Ishikawa (cell line): ENCODE data around the gene CHADL.

ENCODE experiments used
- CEBPB ChIP-seq: IDR thresholded peaks from 2 replicates; pipeline ENCODE4 v1.6.1; 2012
- CREB1 ChIP-seq: IDR thresholded peaks from 2 replicates; pipeline ENCODE4 v1.6.1; 2012; ENCODE audit warnings: low read depth
- EGR1 ChIP-seq: IDR thresholded peaks from 2 replicates; pipeline ENCODE4 v1.6.1; 2012
- EP300 ChIP-seq: IDR thresholded peaks from 2 replicates; pipeline ENCODE4 v1.6.1; 2012; ENCODE audit warnings: borderline replicate concordance
- FOXM1 ChIP-seq: IDR thresholded peaks from 2 replicates; pipeline ENCODE4 v1.6.1; 2012; ENCODE audit warnings: low read depth, borderline replicate concordance
- NFIC ChIP-seq: IDR thresholded peaks from 2 replicates; pipeline ENCODE4 v1.6.1; 2012
- RAD21 ChIP-seq: IDR thresholded peaks from 2 replicates; pipeline ENCODE4 v1.6.1; 2012; ENCODE audit warnings: low read depth
- REST ChIP-seq: IDR thresholded peaks from 2 replicates; pipeline ENCODE4 v1.6.1; 2012; ENCODE audit warnings: low read depth, mild to moderate bottlenecking
- TAF1 ChIP-seq: IDR thresholded peaks from 2 replicates; pipeline ENCODE4 v1.6.1; 2012; ENCODE audit warnings: low read depth, mild to moderate bottlenecking
- TCF12 ChIP-seq: IDR thresholded peaks from 2 replicates; pipeline ENCODE4 v1.6.1; 2012; ENCODE audit warnings: low read depth
- TEAD4 ChIP-seq: IDR thresholded peaks from 2 replicates; pipeline ENCODE4 v1.6.1; 2012
- YY1 ChIP-seq: IDR thresholded peaks from 2 replicates; pipeline ENCODE4 v1.6.1; 2012; ENCODE audit warnings: low read depth
- ZBTB7A ChIP-seq: IDR thresholded peaks from 2 replicates; pipeline ENCODE4 v1.6.1; 2012; ENCODE audit warnings: low read depth
- TF ChIP-seq, protein P1 (sequence below): IDR thresholded peaks from 2 replicates; pipeline ENCODE4 v1.6.1; 2012
- TF ChIP-seq, protein P2 (sequence below): IDR thresholded peaks from 2 replicates; pipeline ENCODE4 v1.6.1; 2012

The CHADL gene

DNA sequence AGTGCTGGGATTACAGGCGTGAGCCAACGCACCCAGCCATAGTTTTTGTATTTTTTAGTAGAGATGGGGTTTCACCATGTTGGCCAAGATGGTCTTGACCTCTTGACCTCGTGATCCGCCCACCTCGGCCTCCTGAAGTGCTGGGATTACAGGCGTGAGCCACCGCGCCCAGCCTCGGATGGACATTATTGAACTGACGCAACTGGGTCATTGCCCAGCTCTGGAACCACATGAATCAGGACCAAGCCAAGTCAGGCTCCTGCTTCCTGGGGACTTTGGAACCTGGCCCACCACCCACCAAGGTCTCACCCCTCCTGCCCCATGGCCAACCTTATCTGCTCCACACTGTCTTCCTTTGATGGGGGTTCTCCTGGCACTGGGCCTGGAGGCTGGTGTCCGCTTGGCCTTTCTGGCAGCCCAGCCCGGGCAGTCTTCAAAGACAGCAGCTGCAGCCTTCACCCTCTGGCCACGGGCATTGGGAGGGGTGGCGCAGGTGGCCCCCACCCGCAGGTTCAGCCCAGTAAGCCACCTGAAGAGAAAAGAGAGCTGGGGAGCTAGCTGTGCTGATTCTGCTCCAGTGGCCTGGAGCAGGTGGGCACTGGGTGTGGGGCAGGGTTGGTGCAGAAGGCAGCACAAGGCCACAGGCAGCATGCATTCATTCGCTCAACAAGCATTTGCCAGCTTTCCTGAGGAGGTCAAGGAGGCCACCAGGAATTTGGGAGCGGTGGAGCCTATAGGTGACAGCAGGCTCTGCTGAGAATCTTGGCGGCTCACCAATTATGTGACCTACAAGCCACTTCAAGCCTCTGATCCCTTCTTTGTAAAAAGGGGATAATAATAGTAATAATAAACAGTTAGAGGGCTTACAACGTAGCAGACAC, 5.7 kb downstream of the CHADL start:
- TF ChIP-seq CREB1: no peak
- TF ChIP-seq RAD21: no peak
- no peak for TF ChIP-seq TEAD4
- TF ChIP-seq REST: no peak
- no peak for TF ChIP-seq FOXM1

DNA sequence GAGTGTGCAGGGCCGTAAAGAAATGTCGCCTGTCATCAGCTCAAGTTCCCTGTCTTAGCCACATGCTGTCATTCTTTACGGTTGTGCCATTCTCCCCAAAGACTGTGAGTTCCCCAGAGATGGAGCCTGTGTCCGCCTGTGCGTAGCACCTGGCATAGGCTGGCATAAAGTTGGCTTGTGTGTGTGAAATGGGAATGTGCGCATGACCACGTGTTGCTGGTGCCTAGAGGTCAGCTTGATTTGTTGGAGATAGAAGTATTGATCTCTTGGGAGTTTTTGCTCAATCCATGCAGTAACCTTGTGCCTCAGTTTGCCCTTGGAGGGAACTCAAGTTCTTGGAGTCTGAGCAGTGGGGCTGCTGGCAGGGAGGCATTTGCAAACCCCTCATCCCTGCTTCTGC, 9.4 kb downstream of the CHADL start:
- no peak for TF ChIP-seq REST

DNA sequence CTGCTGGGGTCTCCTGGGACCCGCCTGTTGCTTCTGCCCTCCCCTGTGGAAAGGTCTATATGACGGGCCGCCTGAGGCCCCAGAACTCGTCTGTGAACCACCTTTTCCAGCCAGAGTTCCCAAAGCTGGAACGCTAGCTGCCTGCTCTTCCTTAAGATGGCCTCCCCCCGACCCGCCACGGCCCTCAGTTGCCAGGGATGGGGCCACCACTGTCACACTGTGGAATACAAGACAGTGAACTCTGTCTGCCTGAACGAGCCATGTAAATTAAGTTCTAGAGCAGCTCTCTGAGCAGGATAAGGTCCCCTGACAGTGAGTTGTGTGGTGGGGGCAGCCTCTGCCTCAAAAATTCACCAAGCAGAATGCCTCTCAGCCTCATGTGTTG, 10.3 kb downstream of the CHADL start:
- TF ChIP-seq ZBTB7A (no peak), NFIC (no peak), YY1 (no peak), RAD21 (no peak), CEBPB (no peak), REST (no peak), TAF1 (no peak), FOXM1 (no peak), TCF12 (no peak), EP300 (no peak), EGR1 (no peak), TEAD4 (no peak), CREB1 (no peak)
- TF ChIP-seq, protein P1, sequence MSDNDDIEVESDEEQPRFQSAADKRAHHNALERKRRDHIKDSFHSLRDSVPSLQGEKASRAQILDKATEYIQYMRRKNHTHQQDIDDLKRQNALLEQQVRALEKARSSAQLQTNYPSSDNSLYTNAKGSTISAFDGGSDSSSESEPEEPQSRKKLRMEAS: no peak
- TF ChIP-seq, protein P2, sequence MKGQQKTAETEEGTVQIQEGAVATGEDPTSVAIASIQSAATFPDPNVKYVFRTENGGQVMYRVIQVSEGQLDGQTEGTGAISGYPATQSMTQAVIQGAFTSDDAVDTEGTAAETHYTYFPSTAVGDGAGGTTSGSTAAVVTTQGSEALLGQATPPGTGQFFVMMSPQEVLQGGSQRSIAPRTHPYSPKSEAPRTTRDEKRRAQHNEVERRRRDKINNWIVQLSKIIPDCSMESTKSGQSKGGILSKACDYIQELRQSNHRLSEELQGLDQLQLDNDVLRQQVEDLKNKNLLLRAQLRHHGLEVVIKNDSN: no peak

DNA sequence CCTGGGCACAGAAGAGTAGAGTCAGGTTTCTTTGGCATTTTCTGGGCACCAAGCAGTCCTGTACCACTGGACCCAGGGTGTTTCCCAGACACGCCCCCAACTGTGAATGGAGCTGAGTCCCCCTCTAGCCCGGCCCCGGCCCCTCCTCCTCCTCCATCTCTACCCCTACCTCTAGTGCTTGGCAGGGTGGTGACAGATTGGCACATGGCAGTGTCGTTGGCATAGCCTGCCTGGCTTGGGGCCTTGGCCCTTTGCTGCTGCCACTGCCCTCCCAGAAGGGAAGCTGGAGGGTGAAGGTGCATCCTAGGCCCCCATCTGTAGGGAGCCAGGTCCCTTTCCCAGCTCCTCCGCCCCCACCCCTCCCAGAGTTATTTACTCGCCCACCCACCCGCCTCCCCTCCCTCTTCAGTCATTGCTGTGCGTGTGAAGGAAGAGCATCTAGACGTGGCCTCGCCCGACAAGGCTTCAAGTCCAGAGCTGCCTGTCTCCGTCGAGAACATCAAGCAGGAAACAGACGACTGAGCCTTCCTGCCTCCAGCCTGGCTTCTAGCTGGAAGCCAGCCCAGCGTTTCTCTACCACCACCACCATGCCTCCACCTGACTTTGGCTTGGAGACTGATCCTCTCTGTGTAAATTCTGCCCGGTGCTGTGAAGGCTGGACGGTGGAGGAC, 10.9 kb downstream of the CHADL start:
- TF ChIP-seq, protein P1: no peak
- TF ChIP-seq NFIC: no peak
- no peak for TF ChIP-seq YY1
- TF ChIP-seq, protein P2: no peak
- TF ChIP-seq TEAD4: no peak
- no peak for TF ChIP-seq EGR1
- no peak for TF ChIP-seq CEBPB
- TF ChIP-seq TCF12: no peak
- TF ChIP-seq TAF1: no peak
- TF ChIP-seq REST: no peak
- TF ChIP-seq CREB1: no peak
- no peak for TF ChIP-seq EP300
- TF ChIP-seq RAD21: no peak
- no peak for TF ChIP-seq FOXM1
- no peak for TF ChIP-seq ZBTB7A
